ENCODE results near the gene TRIM49B.
"Not testable (repeated sequence)": the region's sequence is repeated elsewhere in the genome, so short reads cannot be mapped to it uniquely, and the experiment has no call there.

TRIM49B gene

GRCh38 chr11:49028523-49028922 lies at the start of gene TRIM49B:
Gene TRIM49B, plus strand, starts transcription at chr11:49028823. Its CDS starts 2,777 bp downstream, at chr11:49031600.
- H3K4me1 ChIP-seq (ENCODE audit: control insufficient read depth in 1 of 2, insufficient read depth in 1 of 2, low read depth in 1 of 2, low read length in 1 of 2); H3K9me3 ChIP-seq; H3K36me3 ChIP-seq; H3K4me3 ChIP-seq (ENCODE audit: low read depth in 1 of 2, low read length in 1 of 2); H3K27ac ChIP-seq; H3K27me3 ChIP-seq: not testable (repeated sequence)

GRCh38 chr11:48983785-48984184 lies 44.8 kb upstream of the TRIM49B start, which contains the start of gene TRIM51G:
Gene TRIM51G, minus strand, starts transcription at chr11:48983885. Its CDS starts 2,190 bp downstream, at chr11:48981695.
- H3K4me3 ChIP-seq (ENCODE audit: low read depth in 1 of 2, low read length in 1 of 2); H3K27ac ChIP-seq; H3K4me1 ChIP-seq (ENCODE audit: control insufficient read depth in 1 of 2, insufficient read depth in 1 of 2, low read depth in 1 of 2, low read length in 1 of 2); H3K36me3 ChIP-seq; H3K27me3 ChIP-seq; H3K9me3 ChIP-seq: not testable (repeated sequence)

- H3K4me1 ChIP-seq (ENCODE audit: control insufficient read depth in 1 of 2, insufficient read depth in 1 of 2, low read depth in 1 of 2, low read length in 1 of 2); H3K9me3 ChIP-seq; H3K27me3 ChIP-seq; H3K4me3 ChIP-seq (ENCODE audit: low read depth in 1 of 2, low read length in 1 of 2); H3K36me3 ChIP-seq; H3K27ac ChIP-seq: not testable (repeated sequence)
Observed at GRCh38 chr11:49048229-49048628, 19.6 kb downstream of the TRIM49B start.

GRCh38 chr11:49049821-49050220 lies 21.2 kb downstream of the TRIM49B start:
- not testable (repeated sequence) for H3K27ac ChIP-seq; H3K36me3 ChIP-seq; H3K4me1 ChIP-seq (ENCODE audit: control insufficient read depth in 1 of 2, insufficient read depth in 1 of 2, low read depth in 1 of 2, low read length in 1 of 2); H3K9me3 ChIP-seq; H3K4me3 ChIP-seq (ENCODE audit: low read depth in 1 of 2, low read length in 1 of 2); H3K27me3 ChIP-seq

- not testable (repeated sequence) for H3K27ac ChIP-seq; H3K36me3 ChIP-seq; H3K4me1 ChIP-seq (ENCODE audit: control insufficient read depth in 1 of 2, insufficient read depth in 1 of 2, low read depth in 1 of 2, low read length in 1 of 2); H3K9me3 ChIP-seq; H3K27me3 ChIP-seq; H3K4me3 ChIP-seq (ENCODE audit: low read depth in 1 of 2, low read length in 1 of 2)
Observed at GRCh38 chr11:49059012-49059411, 30.4 kb downstream of the TRIM49B start, which contains the start of gene TRIM64C. Gene TRIM64C, minus strand, starts transcription at chr11:49059112. Its CDS starts 0 bp downstream, at chr11:49059112.

- H3K4me1 ChIP-seq (ENCODE audit: control insufficient read depth in 1 of 2, insufficient read depth in 1 of 2, low read depth in 1 of 2, low read length in 1 of 2); H3K4me3 ChIP-seq (ENCODE audit: low read depth in 1 of 2, low read length in 1 of 2); H3K27ac ChIP-seq; H3K36me3 ChIP-seq; H3K27me3 ChIP-seq; H3K9me3 ChIP-seq: not testable (repeated sequence)
Observed at GRCh38 chr11:49069897-49070296, 41.3 kb downstream of the TRIM49B start.
